Measurements from ENCODE around the gene CD3G.
"Not testable (repeated sequence)": the region's sequence is repeated elsewhere in the genome, so short reads cannot be mapped to it uniquely, and the experiment has no call there.

The CD3G gene

GRCh38 chr11:118343981-118344515, at the start of gene CD3G:
Gene CD3G, plus strand, starts transcription at chr11:118344344. Its CDS starts 80 bp downstream, at chr11:118344424.
- DNase-seq (ENCODE audit: low spot score), result no peak

- DNase-seq (ENCODE audit: low spot score), result no peak
These were observed 48.9 kb upstream of the CD3G start for GRCh38 chr11:118295199-118295598.

- DNase-seq (ENCODE audit: low spot score), result no peak
These were observed 48.2 kb upstream of the CD3G start for GRCh38 chr11:118295815-118296454.

GRCh38 chr11:118301600-118302195, 42.4 kb upstream of the CD3G start:
- DNase-seq (ENCODE audit: low spot score), result no peak

GRCh38 chr11:118304227-118304567, 39.9 kb upstream of the CD3G start:
- no peak for DNase-seq (ENCODE audit: low spot score)

GRCh38 chr11:118304568-118305248, 39.4 kb upstream of the CD3G start, which contains the start of gene CD3E:
Gene CD3E, plus strand, starts transcription at chr11:118304730. Its CDS starts 223 bp downstream, at chr11:118304953.
- DNase-seq (ENCODE audit: low spot score), result no peak

GRCh38 chr11:118305726-118306125, 38.4 kb upstream of the CD3G start:
- DNase-seq (ENCODE audit: low spot score), result no peak

GRCh38 chr11:118306556-118306955, 37.6 kb upstream of the CD3G start:
- DNase-seq (ENCODE audit: low spot score), result no peak

GRCh38 chr11:118308995-118309528, 35.1 kb upstream of the CD3G start:
- not testable (repeated sequence) for DNase-seq (ENCODE audit: low spot score)

- DNase-seq (ENCODE audit: low spot score), result no peak
These were observed 33.9 kb upstream of the CD3G start for GRCh38 chr11:118310271-118310670.

- no peak for DNase-seq (ENCODE audit: low spot score)
These were observed 33.2 kb upstream of the CD3G start for GRCh38 chr11:118310781-118311485.

- DNase-seq (ENCODE audit: low spot score), result no peak
These were observed 32.6 kb upstream of the CD3G start for GRCh38 chr11:118311518-118311917.

- no peak for DNase-seq (ENCODE audit: low spot score)
These were observed 31.8 kb upstream of the CD3G start for GRCh38 chr11:118312328-118312727.

GRCh38 chr11:118313242-118313641, 30.9 kb upstream of the CD3G start:
- no peak for DNase-seq (ENCODE audit: low spot score)

- no peak for DNase-seq (ENCODE audit: low spot score)
These were observed 29.1 kb upstream of the CD3G start for GRCh38 chr11:118314988-118315411.

GRCh38 chr11:118318124-118318523, 26.0 kb upstream of the CD3G start:
- DNase-seq (ENCODE audit: low spot score), result no peak

- DNase-seq (ENCODE audit: low spot score), result no peak
These were observed 25.4 kb upstream of the CD3G start for GRCh38 chr11:118318581-118319336.

- DNase-seq (ENCODE audit: low spot score), result peak; percentile 30
These were observed 24.8 kb upstream of the CD3G start for GRCh38 chr11:118319337-118319707.

GRCh38 chr11:118320515-118320914, 23.6 kb upstream of the CD3G start:
- no peak for DNase-seq (ENCODE audit: low spot score)

GRCh38 chr11:118321386-118322082, 22.6 kb upstream of the CD3G start:
- DNase-seq (ENCODE audit: low spot score), result no peak

- DNase-seq (ENCODE audit: low spot score), result no peak
These were observed 21.4 kb upstream of the CD3G start for GRCh38 chr11:118322721-118323120.

All from putamen (tissue), 1 donor.